ENCODE measurements around the gene FOXD1. TPM values are rescaled to one million over a fixed set of nuclear protein-coding genes. Genes with fewer than 3 reads are reported as not detected.

The FOXD1 gene
- total and polyA plus RNA-seq, 2 experiments from 2014 or later, result 0.33 to 1.9 TPM

- WGBS (ENCODE audit: low lambda C conversion rate, missing lambda C conversion rate), result 70% methylated on average over 1 of the region's 1 CpG
- H3K4me3 ChIP-seq, result no peak overlapping the region
- no peaks in the 10 kb centered on the region for H3K36me3 ChIP-seq (replicated peaks; ENCODE audit: insufficient read depth, low read depth)
- TF ChIP-seq EZH2 (IDR thresholded peaks at IDR 0.05; ENCODE audit: borderline replicate concordance), result no peak
- no peak for TF ChIP-seq EZH2phosphoT487 (IDR thresholded peaks at IDR 0.05; ENCODE audit: low read depth, severe bottlenecking, unreplicated experiment)
- no peak for TF ChIP-seq CTCF (IDR thresholded peaks at IDR 0.05; ENCODE audit: poor library complexity)
- H3K4me2 ChIP-seq, result no peak overlapping the region
- H3K9me3 ChIP-seq (ENCODE audit: low read depth), result no peaks in the 10 kb centered on the region
- peaks cover 95% of the 10 kb centered on the region for H3K27me3 ChIP-seq
- H2AFZ ChIP-seq, result no peak overlapping the region
- H3K4me1 ChIP-seq (ENCODE audit: insufficient read depth), result peaks cover 18% of the 10 kb centered on the region
- no peak for DNase-seq (ENCODE audit: low spot score)
- H3K27ac ChIP-seq, result no peak overlapping the region
- H4K20me1 ChIP-seq (ENCODE audit: insufficient read depth, poor library complexity, severe bottlenecking), result no peaks in the 10 kb centered on the region
- no peaks in the 10 kb centered on the region for H3K79me2 ChIP-seq
- H3K9me2 ChIP-seq (replicated peaks; ENCODE audit: insufficient read depth), result no peaks in the 10 kb centered on the region
Observed at GRCh38 chr5:73433982-73434342, 14.6 kb downstream of the FOXD1 start.

- WGBS (ENCODE audit: low lambda C conversion rate, missing lambda C conversion rate), result 67% methylated on average over 4 of the region's 4 CpGs
- Histone ChIP-seq H3K27me3 (peaks cover 93% of the 10 kb centered on the region), H3K27ac (no peak overlapping the region), H3K4me2 (no peak overlapping the region), H4K20me1 (ENCODE audit: insufficient read depth, poor library complexity, severe bottlenecking) (no peaks in the 10 kb centered on the region), H3K36me3 (replicated peaks; ENCODE audit: insufficient read depth, low read depth) (no peaks in the 10 kb centered on the region), H3K4me1 (ENCODE audit: insufficient read depth) (peaks cover 18% of the 10 kb centered on the region), H3K9me2 (replicated peaks; ENCODE audit: insufficient read depth) (no peaks in the 10 kb centered on the region), H3K9me3 (ENCODE audit: low read depth) (no peaks in the 10 kb centered on the region), H3K4me3 (no peak overlapping the region), H3K79me2 (no peaks in the 10 kb centered on the region), H2AFZ (no peak overlapping the region)
- DNase-seq (ENCODE audit: low spot score), result no peak
- TF ChIP-seq EZH2phosphoT487 (IDR thresholded peaks at IDR 0.05; ENCODE audit: low read depth, severe bottlenecking, unreplicated experiment) (no peak), CTCF (IDR thresholded peaks at IDR 0.05; ENCODE audit: poor library complexity) (no peak), EZH2 (IDR thresholded peaks at IDR 0.05; ENCODE audit: borderline replicate concordance) (no peak)
Observed at GRCh38 chr5:73433272-73433981, 15.2 kb downstream of the FOXD1 start.

GRCh38 chr5:73431204-73431851 is 17.2 kb downstream of the FOXD1 start:
- Histone ChIP-seq H3K9me3 (ENCODE audit: low read depth) (no peaks in the 10 kb centered on the region), H3K4me2 (no peak overlapping the region), H3K27ac (no peak overlapping the region), H3K79me2 (no peaks in the 10 kb centered on the region), H3K4me3 (no peak overlapping the region), H3K27me3 (peaks cover 84% of the 10 kb centered on the region), H4K20me1 (ENCODE audit: insufficient read depth, poor library complexity, severe bottlenecking) (no peaks in the 10 kb centered on the region), H3K36me3 (replicated peaks; ENCODE audit: insufficient read depth, low read depth) (no peaks in the 10 kb centered on the region), H3K9me2 (replicated peaks; ENCODE audit: insufficient read depth) (no peaks in the 10 kb centered on the region), H3K4me1 (ENCODE audit: insufficient read depth) (no peaks in the 10 kb centered on the region), H2AFZ (no peak overlapping the region)
- TF ChIP-seq CTCF (IDR thresholded peaks at IDR 0.05; ENCODE audit: poor library complexity), result no peak
- TF ChIP-seq EZH2phosphoT487 (IDR thresholded peaks at IDR 0.05; ENCODE audit: low read depth, severe bottlenecking, unreplicated experiment), result no peak
- TF ChIP-seq EZH2 (IDR thresholded peaks at IDR 0.05; ENCODE audit: borderline replicate concordance), result no peak
- DNase-seq (ENCODE audit: low spot score), result no peak

Data from hepatocyte (in vitro differentiated cells).